Measurements from ENCODE around the gene MTHFD2L. TPM values are rescaled to one million over a fixed set of nuclear protein-coding genes. Genes with fewer than 3 reads are reported as not detected.

The MTHFD2L gene
- total and polyA plus RNA-seq, 9 of the 15 experiments (the other 6 are each of a cell fraction or from before 2014, with no cell fraction given) = 10.0 to 39.0 (median 26.0) TPM

- TF ChIP-seq, protein P1, sequence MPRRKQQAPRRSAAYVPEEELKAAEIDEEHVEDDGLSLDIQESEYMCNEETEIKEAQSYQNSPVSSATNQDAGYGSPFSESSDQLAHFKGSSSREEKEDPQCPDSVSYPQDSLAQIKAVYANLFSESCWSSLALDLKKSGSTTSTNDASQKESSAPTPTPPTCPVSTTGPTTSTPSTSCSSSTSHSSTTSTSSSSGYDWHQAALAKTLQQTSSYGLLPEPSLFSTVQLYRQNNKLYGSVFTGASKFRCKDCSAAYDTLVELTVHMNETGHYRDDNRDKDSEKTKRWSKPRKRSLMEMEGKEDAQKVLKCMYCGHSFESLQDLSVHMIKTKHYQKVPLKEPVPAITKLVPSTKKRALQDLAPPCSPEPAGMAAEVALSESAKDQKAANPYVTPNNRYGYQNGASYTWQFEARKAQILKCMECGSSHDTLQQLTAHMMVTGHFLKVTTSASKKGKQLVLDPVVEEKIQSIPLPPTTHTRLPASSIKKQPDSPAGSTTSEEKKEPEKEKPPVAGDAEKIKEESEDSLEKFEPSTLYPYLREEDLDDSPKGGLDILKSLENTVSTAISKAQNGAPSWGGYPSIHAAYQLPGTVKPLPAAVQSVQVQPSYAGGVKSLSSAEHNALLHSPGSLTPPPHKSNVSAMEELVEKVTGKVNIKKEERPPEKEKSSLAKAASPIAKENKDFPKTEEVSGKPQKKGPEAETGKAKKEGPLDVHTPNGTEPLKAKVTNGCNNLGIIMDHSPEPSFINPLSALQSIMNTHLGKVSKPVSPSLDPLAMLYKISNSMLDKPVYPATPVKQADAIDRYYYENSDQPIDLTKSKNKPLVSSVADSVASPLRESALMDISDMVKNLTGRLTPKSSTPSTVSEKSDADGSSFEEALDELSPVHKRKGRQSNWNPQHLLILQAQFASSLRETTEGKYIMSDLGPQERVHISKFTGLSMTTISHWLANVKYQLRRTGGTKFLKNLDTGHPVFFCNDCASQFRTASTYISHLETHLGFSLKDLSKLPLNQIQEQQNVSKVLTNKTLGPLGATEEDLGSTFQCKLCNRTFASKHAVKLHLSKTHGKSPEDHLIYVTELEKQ (CRISPR knock-in tag; IDR thresholded peaks at IDR 0.05) = no peak
- TF ChIP-seq PKNOX1 (IDR thresholded peaks at IDR 0.05) (no peak), ZEB2 (IDR thresholded peaks at IDR 0.05) (0 out of 2 replicates have a peak, but pooled peaks have one; percentile 19), BHLHE40 (IDR thresholded peaks at IDR 0.05; ENCODE audit: low read length) (no peak), ZNF133 (CRISPR knock-in tag; IDR thresholded peaks at IDR 0.05) (no peak), FOXA1 (IDR thresholded peaks at IDR 0.05; ENCODE audit: borderline replicate concordance) (no peak), HDGF (IDR thresholded peaks at IDR 0.05) (no peak), NELFE (IDR thresholded peaks at IDR 0.05; ENCODE audit: insufficient read depth, insufficient read length) (no peak), ZNF384 (IDR thresholded peaks at IDR 0.05; ENCODE audit: low read depth, low read length) (peak; percentile 58; the same call in 1 of the 2 replicates), SPI1 (IDR thresholded peaks at IDR 0.05; ENCODE audit: borderline replicate concordance, low read depth, low read length) (peak; percentile 60; the same call in 1 of the 2 replicates), TBL1XR1 (IDR thresholded peaks at IDR 0.05; ENCODE audit: low read length in 2 of 2) (no peak), SRSF1 (IDR thresholded peaks at IDR 0.05; ENCODE audit: low read depth, low read length) (no peak), MYC (IDR thresholded peaks at IDR 0.05; ENCODE audit: low read depth, low read length) (no peak), MYC (CRISPR knock-in tag; IDR thresholded peaks at IDR 0.05; ENCODE audit: borderline replicate concordance, low read depth) (no peak), ZNF41 (CRISPR knock-in tag; conservative IDR thresholded peaks at IDR 0.05) (no peak), ZNF512 (tag; IDR thresholded peaks at IDR 0.05) (no peak), CEBPG (CRISPR knock-in tag; IDR thresholded peaks at IDR 0.05) (peak; percentile 44; the same call in 1 of the 2 replicates), CEBPG (tag; conservative IDR thresholded peaks at IDR 0.05 in 1 of 2, IDR thresholded peaks at IDR 0.05 in 1 of 2) (no peak), ZNF224 (CRISPR knock-in tag; IDR thresholded peaks at IDR 0.05) (no peak), ETV5 (CRISPR knock-in tag; IDR thresholded peaks at IDR 0.05; ENCODE audit: low read depth) (no peak), ARHGAP35 (IDR thresholded peaks at IDR 0.05; ENCODE audit: partially characterized antibody) (no peak)
- TF ChIP-seq, protein P2, sequence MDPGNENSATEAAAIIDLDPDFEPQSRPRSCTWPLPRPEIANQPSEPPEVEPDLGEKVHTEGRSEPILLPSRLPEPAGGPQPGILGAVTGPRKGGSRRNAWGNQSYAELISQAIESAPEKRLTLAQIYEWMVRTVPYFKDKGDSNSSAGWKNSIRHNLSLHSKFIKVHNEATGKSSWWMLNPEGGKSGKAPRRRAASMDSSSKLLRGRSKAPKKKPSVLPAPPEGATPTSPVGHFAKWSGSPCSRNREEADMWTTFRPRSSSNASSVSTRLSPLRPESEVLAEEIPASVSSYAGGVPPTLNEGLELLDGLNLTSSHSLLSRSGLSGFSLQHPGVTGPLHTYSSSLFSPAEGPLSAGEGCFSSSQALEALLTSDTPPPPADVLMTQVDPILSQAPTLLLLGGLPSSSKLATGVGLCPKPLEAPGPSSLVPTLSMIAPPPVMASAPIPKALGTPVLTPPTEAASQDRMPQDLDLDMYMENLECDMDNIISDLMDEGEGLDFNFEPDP (CRISPR knock-in tag; IDR thresholded peaks at IDR 0.05) = no peak
- TF ChIP-seq, protein P3, sequence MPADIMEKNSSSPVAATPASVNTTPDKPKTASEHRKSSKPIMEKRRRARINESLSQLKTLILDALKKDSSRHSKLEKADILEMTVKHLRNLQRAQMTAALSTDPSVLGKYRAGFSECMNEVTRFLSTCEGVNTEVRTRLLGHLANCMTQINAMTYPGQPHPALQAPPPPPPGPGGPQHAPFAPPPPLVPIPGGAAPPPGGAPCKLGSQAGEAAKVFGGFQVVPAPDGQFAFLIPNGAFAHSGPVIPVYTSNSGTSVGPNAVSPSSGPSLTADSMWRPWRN (IDR thresholded peaks at IDR 0.05; ENCODE audit: low read depth) = no peak
These were observed 79.6 kb downstream of the MTHFD2L start (continued) for GRCh38 chr4:74237425-74237966.

All from K562 (cell line).